GM23338 (cell line): ENCODE measurements around the gene PPP1R9A.

ENCODE experiments used
- CREB1 ChIP-seq: fragments of 250-450 bp; sonication (Bioruptor Pico); IDR thresholded peaks from 2 replicates; pipeline ENCODE4 v1.5.0; 2020; ENCODE audit warnings: low read depth, mild to moderate bottlenecking, moderate library complexity
- ETS1 ChIP-seq: IDR thresholded peaks from 2 replicates; pipeline ENCODE4 v1.6.1; 2016; ENCODE audit warnings: antibody characterized with exemption
- EZH2 ChIP-seq: fragments of 200-600 bp; sonication (generic); IDR thresholded peaks from one replicate; pipeline ENCODE4 v1.8.0; 2017; ENCODE audit warnings: antibody characterized with exemption, mild to moderate bottlenecking, low read depth; ENCODE audit not compliant: unreplicated experiment
- EZH2phosphoT487 ChIP-seq: fragments of 200-600 bp; sonication (generic); IDR thresholded peaks from one replicate; pipeline ENCODE4 v1.8.1; 2018; ENCODE audit warnings: antibody characterized with exemption; ENCODE audit not compliant: unreplicated experiment
- JUNB ChIP-seq: IDR thresholded peaks from one replicate; pipeline ENCODE4 v1.6.1; 2016; ENCODE audit warnings: antibody characterized with exemption; ENCODE audit not compliant: unreplicated experiment
- NANOG ChIP-seq: IDR thresholded peaks from 2 replicates; pipeline ENCODE4 v1.6.1; 2016; ENCODE audit warnings: antibody characterized with exemption, borderline replicate concordance
- POLR2AphosphoS5 ChIP-seq: IDR thresholded peaks from 2 replicates; pipeline ENCODE4 v1.6.1; 2016; ENCODE audit warnings: antibody characterized with exemption, low read depth
- STAT1 ChIP-seq: IDR thresholded peaks from one replicate; pipeline ENCODE4 v1.6.1; 2016; ENCODE audit warnings: antibody characterized with exemption; ENCODE audit not compliant: unreplicated experiment
- ZNF331 ChIP-seq: fragments of 250-450 bp; sonication (Bioruptor Pico); IDR thresholded peaks from 2 replicates; pipeline ENCODE4 v1.5.0; 2020; ENCODE audit warnings: low read depth, mild to moderate bottlenecking, moderate library complexity
- TF ChIP-seq, protein P1 (sequence below), 2 experiments: fragments of 200-600 bp in 1 of 2; sonication (generic) in 1 of 2; conservative IDR thresholded peaks; 2 replicates each; pipeline versions ENCODE4 v1.5.1 to v1.6.1; 2016 to 2017; ENCODE audit warnings: antibody characterized with exemption in 2 of 2, low read depth in 2 of 2, mild to moderate bottlenecking in 2 of 2, moderate library complexity in 1 of 2
- TF ChIP-seq, protein P2 (sequence below): IDR thresholded peaks from one replicate; pipeline ENCODE4 v1.6.1; 2018; ENCODE audit warnings: antibody characterized with exemption; ENCODE audit not compliant: unreplicated experiment
- TF ChIP-seq, protein P3 (sequence below): fragments of 250-450 bp; sonication (Bioruptor Pico); IDR thresholded peaks from 2 replicates; pipeline ENCODE4 v1.5.0; 2020; ENCODE audit warnings: mild to moderate bottlenecking, moderate library complexity

- TF ChIP-seq, protein P1, sequence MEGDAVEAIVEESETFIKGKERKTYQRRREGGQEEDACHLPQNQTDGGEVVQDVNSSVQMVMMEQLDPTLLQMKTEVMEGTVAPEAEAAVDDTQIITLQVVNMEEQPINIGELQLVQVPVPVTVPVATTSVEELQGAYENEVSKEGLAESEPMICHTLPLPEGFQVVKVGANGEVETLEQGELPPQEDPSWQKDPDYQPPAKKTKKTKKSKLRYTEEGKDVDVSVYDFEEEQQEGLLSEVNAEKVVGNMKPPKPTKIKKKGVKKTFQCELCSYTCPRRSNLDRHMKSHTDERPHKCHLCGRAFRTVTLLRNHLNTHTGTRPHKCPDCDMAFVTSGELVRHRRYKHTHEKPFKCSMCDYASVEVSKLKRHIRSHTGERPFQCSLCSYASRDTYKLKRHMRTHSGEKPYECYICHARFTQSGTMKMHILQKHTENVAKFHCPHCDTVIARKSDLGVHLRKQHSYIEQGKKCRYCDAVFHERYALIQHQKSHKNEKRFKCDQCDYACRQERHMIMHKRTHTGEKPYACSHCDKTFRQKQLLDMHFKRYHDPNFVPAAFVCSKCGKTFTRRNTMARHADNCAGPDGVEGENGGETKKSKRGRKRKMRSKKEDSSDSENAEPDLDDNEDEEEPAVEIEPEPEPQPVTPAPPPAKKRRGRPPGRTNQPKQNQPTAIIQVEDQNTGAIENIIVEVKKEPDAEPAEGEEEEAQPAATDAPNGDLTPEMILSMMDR (conservative IDR thresholded peaks at IDR 0.05; ENCODE audit: low read depth in 2 of 2): no peak
- TF ChIP-seq EZH2phosphoT487: no peak
- TF ChIP-seq, protein P2, sequence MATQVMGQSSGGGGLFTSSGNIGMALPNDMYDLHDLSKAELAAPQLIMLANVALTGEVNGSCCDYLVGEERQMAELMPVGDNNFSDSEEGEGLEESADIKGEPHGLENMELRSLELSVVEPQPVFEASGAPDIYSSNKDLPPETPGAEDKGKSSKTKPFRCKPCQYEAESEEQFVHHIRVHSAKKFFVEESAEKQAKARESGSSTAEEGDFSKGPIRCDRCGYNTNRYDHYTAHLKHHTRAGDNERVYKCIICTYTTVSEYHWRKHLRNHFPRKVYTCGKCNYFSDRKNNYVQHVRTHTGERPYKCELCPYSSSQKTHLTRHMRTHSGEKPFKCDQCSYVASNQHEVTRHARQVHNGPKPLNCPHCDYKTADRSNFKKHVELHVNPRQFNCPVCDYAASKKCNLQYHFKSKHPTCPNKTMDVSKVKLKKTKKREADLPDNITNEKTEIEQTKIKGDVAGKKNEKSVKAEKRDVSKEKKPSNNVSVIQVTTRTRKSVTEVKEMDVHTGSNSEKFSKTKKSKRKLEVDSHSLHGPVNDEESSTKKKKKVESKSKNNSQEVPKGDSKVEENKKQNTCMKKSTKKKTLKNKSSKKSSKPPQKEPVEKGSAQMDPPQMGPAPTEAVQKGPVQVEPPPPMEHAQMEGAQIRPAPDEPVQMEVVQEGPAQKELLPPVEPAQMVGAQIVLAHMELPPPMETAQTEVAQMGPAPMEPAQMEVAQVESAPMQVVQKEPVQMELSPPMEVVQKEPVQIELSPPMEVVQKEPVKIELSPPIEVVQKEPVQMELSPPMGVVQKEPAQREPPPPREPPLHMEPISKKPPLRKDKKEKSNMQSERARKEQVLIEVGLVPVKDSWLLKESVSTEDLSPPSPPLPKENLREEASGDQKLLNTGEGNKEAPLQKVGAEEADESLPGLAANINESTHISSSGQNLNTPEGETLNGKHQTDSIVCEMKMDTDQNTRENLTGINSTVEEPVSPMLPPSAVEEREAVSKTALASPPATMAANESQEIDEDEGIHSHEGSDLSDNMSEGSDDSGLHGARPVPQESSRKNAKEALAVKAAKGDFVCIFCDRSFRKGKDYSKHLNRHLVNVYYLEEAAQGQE: no peak
- TF ChIP-seq EZH2: no peak
- TF ChIP-seq NANOG: no peak
- TF ChIP-seq POLR2AphosphoS5: no peak
- no peak for TF ChIP-seq ZNF331
- no peak for TF ChIP-seq STAT1
- no peak for TF ChIP-seq ETS1
- TF ChIP-seq, protein P3, sequence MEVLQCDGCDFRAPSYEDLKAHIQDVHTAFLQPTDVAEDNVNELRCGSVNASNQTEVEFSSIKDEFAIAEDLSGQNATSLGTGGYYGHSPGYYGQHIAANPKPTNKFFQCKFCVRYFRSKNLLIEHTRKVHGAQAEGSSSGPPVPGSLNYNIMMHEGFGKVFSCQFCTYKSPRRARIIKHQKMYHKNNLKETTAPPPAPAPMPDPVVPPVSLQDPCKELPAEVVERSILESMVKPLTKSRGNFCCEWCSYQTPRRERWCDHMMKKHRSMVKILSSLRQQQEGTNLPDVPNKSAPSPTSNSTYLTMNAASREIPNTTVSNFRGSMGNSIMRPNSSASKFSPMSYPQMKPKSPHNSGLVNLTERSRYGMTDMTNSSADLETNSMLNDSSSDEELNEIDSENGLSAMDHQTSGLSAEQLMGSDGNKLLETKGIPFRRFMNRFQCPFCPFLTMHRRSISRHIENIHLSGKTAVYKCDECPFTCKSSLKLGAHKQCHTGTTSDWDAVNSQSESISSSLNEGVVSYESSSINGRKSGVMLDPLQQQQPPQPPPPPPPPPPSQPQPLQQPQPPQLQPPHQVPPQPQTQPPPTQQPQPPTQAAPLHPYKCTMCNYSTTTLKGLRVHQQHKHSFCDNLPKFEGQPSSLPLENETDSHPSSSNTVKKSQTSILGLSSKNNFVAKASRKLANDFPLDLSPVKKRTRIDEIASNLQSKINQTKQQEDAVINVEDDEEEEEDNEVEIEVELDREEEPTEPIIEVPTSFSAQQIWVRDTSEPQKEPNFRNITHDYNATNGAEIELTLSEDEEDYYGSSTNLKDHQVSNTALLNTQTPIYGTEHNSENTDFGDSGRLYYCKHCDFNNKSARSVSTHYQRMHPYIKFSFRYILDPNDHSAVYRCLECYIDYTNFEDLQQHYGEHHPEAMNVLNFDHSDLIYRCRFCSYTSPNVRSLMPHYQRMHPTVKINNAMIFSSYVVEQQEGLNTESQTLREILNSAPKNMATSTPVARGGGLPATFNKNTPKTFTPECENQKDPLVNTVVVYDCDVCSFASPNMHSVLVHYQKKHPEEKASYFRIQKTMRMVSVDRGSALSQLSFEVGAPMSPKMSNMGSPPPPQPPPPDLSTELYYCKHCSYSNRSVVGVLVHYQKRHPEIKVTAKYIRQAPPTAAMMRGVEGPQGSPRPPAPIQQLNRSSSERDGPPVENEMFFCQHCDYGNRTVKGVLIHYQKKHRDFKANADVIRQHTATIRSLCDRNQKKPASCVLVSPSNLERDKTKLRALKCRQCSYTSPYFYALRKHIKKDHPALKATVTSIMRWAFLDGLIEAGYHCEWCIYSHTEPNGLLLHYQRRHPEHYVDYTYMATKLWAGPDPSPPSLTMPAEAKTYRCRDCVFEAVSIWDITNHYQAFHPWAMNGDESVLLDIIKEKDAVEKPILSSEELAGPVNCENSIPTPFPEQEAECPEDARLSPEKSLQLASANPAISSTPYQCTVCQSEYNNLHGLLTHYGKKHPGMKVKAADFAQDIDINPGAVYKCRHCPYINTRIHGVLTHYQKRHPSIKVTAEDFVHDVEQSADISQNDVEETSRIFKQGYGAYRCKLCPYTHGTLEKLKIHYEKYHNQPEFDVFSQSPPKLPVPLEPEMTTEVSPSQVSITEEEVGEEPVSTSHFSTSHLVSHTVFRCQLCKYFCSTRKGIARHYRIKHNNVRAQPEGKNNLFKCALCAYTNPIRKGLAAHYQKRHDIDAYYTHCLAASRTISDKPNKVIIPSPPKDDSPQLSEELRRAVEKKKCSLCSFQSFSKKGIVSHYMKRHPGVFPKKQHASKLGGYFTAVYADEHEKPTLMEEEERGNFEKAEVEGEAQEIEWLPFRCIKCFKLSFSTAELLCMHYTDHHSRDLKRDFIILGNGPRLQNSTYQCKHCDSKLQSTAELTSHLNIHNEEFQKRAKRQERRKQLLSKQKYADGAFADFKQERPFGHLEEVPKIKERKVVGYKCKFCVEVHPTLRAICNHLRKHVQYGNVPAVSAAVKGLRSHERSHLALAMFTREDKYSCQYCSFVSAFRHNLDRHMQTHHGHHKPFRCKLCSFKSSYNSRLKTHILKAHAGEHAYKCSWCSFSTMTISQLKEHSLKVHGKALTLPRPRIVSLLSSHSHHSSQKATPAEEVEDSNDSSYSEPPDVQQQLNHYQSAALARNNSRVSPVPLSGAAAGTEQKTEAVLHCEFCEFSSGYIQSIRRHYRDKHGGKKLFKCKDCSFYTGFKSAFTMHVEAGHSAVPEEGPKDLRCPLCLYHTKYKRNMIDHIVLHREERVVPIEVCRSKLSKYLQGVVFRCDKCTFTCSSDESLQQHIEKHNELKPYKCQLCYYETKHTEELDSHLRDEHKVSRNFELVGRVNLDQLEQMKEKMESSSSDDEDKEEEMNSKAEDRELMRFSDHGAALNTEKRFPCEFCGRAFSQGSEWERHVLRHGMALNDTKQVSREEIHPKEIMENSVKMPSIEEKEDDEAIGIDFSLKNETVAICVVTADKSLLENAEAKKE (CRISPR knock-in tag): no peak
- no peak for TF ChIP-seq CREB1
- no peak for TF ChIP-seq JUNB
Measured at GRCh38 chr7:94874036-94874785, 33.2 kb upstream of the PPP1R9A start.
